ENCODE results near the gene PIGBOS1.
"Not testable (repeated sequence)": the region's sequence is repeated elsewhere in the genome, so short reads cannot be mapped to it uniquely, and the experiment has no call there.

PIGBOS1 gene, protein sequence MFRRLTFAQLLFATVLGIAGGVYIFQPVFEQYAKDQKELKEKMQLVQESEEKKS

GRCh38 chr15:55318588-55319494 is at the start of gene PIGBOS1, which contains the start of gene PIGB:
PIGBOS1 (minus strand) TSS chr15:55319123; CDS start chr15:55317792, 1,331 bp downstream.
PIGB (plus strand) TSS chr15:55319222; CDS start chr15:55319251, 29 bp downstream.
- DNase-seq (ENCODE audit: low read depth in 3 of 3): peak; percentile 58 to 61 (median 58)

DNA sequence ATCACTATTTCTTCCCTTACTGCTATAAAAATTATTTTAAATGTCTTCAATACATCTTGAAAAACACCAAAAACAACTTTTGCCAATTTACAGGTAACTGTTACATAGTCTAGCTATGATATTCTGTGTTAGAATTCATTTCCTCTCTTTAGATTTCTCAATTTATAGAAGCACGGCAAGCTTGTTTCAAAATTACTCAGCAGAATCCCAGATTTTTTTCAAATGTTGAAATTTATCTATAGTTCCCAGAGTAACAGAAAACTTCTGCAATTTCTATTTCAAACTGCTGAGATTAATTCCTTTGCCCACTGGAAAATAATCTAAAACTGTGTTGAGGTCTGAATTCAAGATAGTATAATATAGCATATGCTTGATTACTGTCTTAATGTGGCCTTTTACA is 48.1 kb upstream of the PIGBOS1 start:
- no peak for DNase-seq (ENCODE audit: low read depth in 3 of 3)

DNA sequence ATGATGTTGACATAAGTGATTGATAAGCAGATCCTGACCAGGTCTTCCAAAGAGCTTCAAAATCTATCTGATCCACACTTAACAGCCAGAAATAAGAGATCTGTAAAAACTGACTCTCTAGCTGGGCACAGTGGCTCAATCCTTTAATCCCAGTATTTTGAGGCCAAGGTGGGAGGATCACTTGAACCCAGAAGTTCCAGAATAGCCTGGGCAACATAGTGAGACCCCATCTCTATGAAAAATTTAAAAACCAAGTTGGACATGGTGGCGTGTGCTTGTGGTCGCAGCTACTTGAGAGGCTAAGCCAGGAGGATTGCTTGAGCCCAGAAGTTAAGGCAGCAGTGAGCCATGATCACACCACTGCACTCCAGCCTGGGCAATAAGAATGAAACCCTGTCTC is 43.7 kb upstream of the PIGBOS1 start:
- DNase-seq (ENCODE audit: low read depth in 3 of 3): no peak

DNA sequence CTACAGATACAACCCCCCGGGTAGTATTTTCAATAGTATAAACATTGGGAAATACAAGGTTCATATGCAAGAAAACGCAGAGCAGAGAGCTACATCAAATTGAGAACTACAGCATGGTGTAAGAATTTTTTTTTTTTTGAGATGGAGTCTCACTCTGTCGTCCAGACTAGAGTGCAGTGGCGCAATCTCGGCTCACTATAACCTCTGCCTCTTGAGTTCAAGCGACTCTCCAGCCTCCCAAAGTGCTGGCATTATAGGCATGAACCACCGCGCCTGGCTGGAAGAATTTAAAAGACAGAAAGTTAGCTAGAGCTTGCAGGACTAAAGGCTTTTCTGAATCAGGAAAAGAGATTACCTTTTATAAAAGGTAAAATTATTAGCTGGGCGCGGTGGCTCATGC is 42.1 kb upstream of the PIGBOS1 start:
- DNase-seq (ENCODE audit: low read depth in 3 of 3): no peak

DNA sequence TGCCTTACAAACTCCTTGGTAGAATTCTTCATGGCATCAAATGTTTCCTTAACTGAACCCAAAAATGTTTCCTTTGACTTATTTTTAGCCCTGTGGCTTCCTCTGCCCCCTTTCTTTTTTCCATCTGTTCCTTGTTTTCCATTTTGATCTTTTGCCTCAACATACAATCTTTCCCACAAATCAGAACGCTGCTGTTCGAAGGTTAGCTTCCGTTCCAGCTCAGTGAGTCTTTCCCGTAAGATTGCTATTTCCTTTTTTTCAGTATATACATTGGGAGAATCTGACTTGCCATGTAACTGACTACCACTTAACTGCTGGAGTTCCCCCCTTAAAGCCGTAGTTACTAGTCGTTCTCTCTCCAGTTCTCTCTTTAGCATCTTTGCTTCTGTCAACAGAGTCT is 41.3 kb upstream of the PIGBOS1 start:
- DNase-seq (ENCODE audit: low read depth in 3 of 3): no peak

GRCh38 chr15:55358471-55358870 is 39.5 kb upstream of the PIGBOS1 start:
- no peak for DNase-seq (ENCODE audit: low read depth in 3 of 3)

DNA sequence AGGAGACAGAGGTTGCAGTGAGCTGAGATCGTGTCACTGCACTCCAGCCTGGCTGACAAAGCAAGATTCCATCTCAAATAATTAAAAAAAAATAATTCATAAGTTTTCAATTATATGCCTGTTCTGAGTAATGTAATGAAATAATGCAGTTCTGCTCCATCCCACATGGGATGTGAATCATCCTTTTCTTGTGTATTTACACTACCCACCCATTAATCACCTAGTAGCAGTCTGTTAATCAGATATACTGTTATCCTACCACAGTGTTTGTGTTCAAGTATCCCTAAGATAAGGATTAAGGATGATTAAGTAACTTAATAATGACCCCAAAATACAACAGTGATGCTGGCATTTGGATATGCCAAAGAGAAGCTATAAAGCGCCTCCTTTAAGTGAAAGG is 38.9 kb upstream of the PIGBOS1 start:
- DNase-seq (ENCODE audit: low read depth in 3 of 3): no peak

DNA sequence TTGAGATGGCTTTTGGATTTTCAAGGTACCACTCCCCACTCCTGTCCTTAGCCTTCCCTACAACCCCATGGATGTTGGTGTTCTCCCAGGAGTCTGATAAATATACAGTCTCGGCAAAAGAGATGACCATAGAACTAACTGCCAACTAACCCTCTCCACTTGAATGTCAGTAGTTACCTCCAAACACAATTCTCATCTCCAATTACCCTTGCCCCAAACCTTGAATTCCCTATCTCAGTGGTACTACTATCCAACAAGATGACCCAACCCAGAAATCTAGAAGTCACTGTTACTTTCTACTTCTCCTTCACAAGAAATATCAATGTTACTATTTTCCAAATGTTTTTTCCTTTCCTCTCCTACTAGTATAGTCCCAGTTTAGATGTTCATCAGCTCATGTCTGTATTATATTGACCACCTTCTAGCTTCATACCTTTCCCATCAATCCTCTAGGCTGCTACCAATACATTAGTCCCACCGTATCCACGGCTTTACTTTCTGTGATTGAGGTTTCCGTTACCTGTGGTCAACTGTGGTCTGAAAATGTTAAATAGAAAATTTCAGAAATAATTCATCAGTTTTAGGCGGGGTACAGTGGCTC is 38.2 kb upstream of the PIGBOS1 start:
- no peak for DNase-seq (ENCODE audit: low read depth in 3 of 3)

DNA sequence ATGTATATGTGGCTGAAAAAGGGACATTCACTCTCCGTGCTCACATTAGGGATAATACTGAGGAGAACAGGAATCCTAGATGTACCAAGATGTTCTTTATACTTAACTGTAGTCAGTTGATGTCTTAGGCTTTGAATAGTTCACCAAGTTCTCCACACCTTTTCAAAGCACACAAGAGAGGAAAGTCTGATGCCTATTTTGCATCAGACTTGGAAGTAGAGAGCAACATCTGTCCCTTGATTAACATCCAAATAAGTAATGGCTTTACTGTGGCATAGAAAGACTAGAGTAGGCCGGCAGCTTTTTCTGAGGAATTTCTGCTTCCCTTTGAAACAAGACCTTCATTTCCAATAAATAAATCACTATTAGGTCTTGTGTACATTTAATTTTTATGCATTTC is 34.1 kb upstream of the PIGBOS1 start:
- no peak for DNase-seq (ENCODE audit: low read depth in 3 of 3)

DNA sequence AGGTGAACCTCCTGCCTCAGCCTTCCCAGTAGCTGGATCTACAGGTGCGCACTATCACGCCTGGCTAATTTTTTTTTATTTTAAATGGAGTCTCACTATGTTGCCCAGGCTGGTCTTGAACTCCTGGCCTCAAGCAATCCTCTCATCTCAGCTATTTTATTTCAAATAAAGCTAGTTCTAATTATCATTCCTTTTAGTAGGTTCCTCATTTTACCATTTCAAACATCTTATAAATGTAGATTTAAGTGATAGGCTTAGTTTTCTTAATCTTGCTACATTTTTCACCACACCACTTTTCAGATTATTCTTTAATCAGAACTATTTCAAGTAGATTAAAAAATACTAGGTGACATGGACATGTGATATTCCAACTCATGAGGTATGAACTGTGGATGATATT is 30.4 kb upstream of the PIGBOS1 start:
- no peak for DNase-seq (ENCODE audit: low read depth in 3 of 3)

DNA sequence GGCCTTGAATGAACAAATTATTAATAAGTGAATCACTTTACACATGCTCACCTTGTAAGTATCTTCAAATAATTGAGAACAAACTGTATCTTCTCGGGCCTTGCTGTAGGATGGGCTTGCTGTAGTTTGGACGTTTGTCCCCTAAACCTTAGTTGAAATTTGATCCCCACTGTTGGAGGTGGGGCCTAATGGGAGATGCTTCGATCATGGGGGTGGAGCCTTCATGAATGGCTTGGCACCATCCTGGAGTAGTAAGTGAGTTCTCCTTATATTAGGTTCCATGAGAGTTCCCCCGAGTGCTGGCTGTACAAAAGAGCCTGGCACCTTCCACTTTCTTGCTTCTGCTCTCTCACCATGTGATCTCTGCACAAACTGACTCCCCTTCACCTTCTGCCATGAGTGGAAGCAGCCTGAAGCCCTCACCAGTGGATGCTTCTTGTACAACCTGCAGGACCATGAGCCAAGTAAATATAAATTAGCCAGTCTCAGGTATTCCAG is 29.4 kb upstream of the PIGBOS1 start:
- DNase-seq (ENCODE audit: low read depth in 3 of 3): no peak

- DNase-seq (ENCODE audit: low read depth in 3 of 3): no peak
Observed at GRCh38 chr15:55344206-55344605, 25.3 kb upstream of the PIGBOS1 start.

DNA sequence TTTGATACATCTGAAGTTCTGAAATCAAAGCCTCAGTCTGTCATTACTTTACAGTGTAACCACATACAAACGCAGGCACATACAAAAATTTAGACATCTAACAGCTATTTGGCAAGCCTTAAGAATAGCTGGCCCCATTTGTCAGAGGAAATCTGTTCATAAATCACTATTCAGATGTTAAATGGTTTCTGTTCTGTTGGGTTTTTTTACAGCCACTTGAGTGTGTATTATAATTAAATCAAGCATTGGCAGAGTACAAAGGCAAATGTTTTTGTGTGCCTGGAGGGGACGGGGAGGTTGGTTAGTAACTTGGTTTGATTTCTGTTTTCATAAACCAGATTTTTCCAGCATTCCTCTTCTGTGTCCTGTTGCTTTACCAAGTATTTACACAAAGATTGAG is 24.2 kb upstream of the PIGBOS1 start:
- no peak for DNase-seq (ENCODE audit: low read depth in 3 of 3)

DNA sequence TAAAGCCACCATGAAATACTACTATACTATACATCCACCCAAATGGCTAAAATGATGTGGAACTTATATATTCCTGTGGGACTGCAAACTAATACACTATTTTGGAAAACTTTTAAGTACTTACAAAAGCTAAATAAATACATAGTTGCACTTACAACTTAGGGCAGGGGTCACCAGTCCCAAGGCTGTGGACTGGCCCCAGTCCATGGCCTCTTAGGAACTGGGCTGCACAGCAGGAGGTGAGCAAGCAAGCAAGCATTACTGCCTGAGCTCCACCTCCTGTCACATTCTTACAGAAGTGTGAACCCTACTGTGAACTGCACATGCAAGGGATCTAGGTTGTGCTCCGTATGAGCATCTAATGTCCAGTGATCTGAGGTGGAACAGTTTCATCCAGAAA is 18.2 kb upstream of the PIGBOS1 start:
- DNase-seq (ENCODE audit: low read depth in 3 of 3): no peak

DNA sequence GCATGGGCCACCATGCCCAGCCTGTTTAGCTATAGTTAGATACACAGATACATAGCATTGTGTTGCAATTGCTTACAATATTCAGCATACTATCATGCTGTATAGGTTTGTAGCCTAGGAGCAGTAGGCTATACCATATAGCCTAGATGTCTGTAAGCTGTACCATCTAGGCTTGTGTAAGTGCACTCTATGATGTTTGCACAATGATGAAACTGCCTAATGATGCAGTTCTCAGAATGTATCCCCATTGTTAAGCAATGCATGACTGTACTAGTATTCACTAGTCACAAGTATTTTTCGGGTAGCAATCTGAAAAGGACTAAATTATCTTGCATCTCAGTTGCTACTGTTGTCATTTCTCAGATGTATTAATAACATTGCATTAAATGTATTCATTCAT is 16.1 kb upstream of the PIGBOS1 start:
- no peak for DNase-seq (ENCODE audit: low read depth in 3 of 3)

DNA sequence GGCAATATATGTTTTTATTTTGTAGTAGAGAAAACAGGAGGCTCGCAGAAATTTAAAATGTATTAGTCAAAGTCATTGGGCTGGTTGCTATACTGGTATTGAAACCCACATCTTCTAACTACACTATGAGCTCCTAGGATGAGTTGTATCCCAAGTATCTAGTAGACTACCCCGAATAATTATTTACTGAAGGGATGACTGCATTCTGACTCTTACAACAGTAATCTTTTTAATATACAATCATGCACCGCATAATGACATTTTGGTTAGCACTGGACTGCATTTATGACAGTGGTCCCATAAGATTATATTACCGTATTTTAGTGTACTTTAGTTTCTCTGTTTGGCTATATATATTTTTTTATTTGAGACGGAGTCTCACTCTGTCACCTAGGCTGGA is 15.4 kb upstream of the PIGBOS1 start:
- no peak for DNase-seq (ENCODE audit: low read depth in 3 of 3)

GRCh38 chr15:55327387-55327786 is 8.5 kb upstream of the PIGBOS1 start:
- no peak for DNase-seq (ENCODE audit: low read depth in 3 of 3)

DNA sequence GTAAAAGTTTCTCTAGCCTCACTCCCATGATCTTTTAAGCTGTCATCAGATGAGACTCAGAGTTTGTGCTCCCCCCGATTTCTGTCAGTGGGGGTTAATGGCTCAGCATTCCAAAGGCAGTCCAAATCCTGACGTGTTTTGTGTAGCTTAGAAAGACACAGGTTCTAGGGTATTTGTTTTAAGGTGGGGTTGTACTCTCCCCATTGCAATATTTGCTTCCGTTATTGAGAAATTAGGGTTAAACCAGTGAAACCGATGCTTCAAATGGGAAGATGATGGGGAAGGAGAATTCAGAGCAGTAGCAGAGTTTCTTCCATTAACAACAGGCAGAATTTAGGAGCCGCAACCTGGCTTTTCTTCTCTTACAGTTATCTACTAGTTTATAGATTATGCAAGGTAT is 3.5 kb upstream of the PIGBOS1 start:
- no peak for DNase-seq (ENCODE audit: low read depth in 3 of 3)

DNA sequence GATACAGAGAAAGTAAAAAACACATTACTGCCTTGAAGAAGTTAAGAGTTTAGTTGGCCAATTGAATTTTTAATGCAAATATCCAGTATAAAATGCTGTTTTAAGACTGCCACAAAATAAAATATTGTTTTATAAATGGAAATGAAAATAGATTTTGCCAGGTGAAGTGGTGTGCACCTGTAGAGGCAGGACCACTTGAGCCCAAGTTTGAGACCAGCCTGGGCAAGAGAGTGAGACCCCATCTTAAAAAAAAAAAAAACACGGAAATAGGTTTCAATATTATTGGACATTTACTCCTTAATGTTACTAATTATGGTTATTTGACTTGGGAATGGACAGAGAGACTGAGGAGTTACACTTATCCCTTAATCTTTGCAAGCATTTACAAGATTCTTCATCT is 2.0 kb upstream of the PIGBOS1 start:
- no peak for DNase-seq (ENCODE audit: low read depth in 3 of 3)

GRCh38 chr15:55320238-55320550 is 1.3 kb upstream of the PIGBOS1 start:
- DNase-seq (ENCODE audit: low read depth in 3 of 3): no peak

DNA sequence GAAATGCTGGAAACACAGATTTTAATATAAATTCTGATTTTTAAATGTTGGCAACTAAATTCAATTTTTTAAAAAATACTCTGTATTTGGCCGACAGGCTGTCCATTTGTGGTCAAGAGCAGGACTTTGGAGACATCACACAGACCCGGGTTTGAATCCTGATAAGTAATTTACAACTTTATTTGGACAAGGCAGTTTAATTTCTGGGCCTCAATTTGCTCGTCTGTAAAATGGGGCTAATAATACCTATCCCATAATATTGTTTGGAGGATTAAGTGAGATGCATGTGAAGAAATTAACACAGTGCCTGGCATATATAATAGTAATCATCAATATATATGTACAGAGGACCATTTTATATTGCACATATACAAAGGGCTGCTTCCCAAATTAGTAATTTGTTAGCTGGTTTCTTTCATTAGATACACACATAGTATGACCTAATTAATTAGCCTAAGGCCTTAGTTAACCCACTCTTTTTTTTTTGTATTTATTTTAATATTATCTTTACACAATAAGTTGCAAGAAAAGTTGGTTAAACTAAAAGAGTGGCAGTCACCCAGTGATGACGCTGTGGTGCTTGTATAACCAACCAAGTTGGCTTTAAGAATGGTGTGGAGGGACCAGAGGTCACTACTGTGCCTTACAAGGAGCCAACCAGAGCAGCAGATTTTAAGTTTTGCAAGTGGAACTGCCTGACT is 764 bp upstream of the PIGBOS1 start:
- no peak for DNase-seq (ENCODE audit: low read depth in 3 of 3)

- not testable (repeated sequence) for DNase-seq (ENCODE audit: low read depth in 3 of 3)
Observed at GRCh38 chr15:55302801-55303200, 16.1 kb downstream of the PIGBOS1 start.

- DNase-seq (ENCODE audit: low read depth in 3 of 3): no peak
Observed at GRCh38 chr15:55297315-55297714, 21.6 kb downstream of the PIGBOS1 start.
